Panc1 (cell line): ENCODE measurements around the gene KCNQ1. TPM values are rescaled to one million over a fixed set of nuclear protein-coding genes. Genes with fewer than 3 reads are reported as not detected.

Source experiments
- ATAC-seq: fragments of 200-7000 bp; cut with Tn5 transposase; 2 replicates; pipeline ENCODE4 v1.9.1; 2020; ENCODE audit warnings: mild to moderate bottlenecking, moderate library complexity
- BruUV-seq: library from RNA; stranded (reverse); fragments of 400-500 nt; replicated peaks from 2 replicates; lab custom pipeline; 2021; lab: Mats Ljungman, UMichigan
- CTCF ChIA-PET: fragments of 300-600 bp; sonication (Branson Sonifier 250); formaldehyde crosslinking; loops from one replicate; lab custom pipeline; 2022; ENCODE audit warnings: antibody characterized with exemption; lab: Charles Lee
- POLR2A ChIA-PET: fragments of 300-600 bp; sonication (Branson Sonifier 250); formaldehyde crosslinking; loops from one replicate; lab custom pipeline; 2022; ENCODE audit warnings: antibody characterized with exemption; lab: Charles Lee
- DNase-seq: peaks from one replicate; pipeline ENCODE4 v3.0.0-alpha.2; 2010; ENCODE audit warnings: low read depth, low spot score
- H3K27ac ChIP-seq: 2 replicates; pipeline ENCODE4 v1.5.1; 2011; ENCODE audit warnings: mild to moderate bottlenecking, low read length, inconsistent platforms
- H3K27me3 ChIP-seq: fragments of 200-500 bp; sonication (Bioruptor generic); 2 replicates; pipeline ENCODE4 v1.6.0; 2014; ENCODE audit warnings: low read length, inconsistent platforms; ENCODE audit not compliant: control insufficient read depth, insufficient read depth
- H3K36me3 ChIP-seq: fragments of 200-500 bp; sonication (Bioruptor generic); 2 replicates; pipeline ENCODE4 v1.5.1; 2014; ENCODE audit warnings: inconsistent platforms, mild to moderate bottlenecking, low read length, moderate library complexity; ENCODE audit not compliant: control insufficient read depth, insufficient read depth
- H3K4me1 ChIP-seq: 2 replicates; pipeline ENCODE4 v1.5.1; 2011; ENCODE audit warnings: inconsistent platforms, mild to moderate bottlenecking, low read length, moderate library complexity; ENCODE audit not compliant: control insufficient read depth, insufficient read depth
- H3K4me3 ChIP-seq, 2 experiments: 2 replicates each; pipeline ENCODE4 v1.5.1; 2011 to 2012; ENCODE audit warnings: low read depth in 2 of 2, low read length in 2 of 2, mild to moderate bottlenecking in 2 of 2, inconsistent platforms in 1 of 2, moderate library complexity in 1 of 2
- H3K9me3 ChIP-seq: fragments of 200-500 bp; sonication (Bioruptor generic); 2 replicates; pipeline ENCODE4 v1.5.1; 2014; ENCODE audit warnings: low read depth, mild to moderate bottlenecking, inconsistent platforms, low read length, moderate library complexity; ENCODE audit not compliant: control insufficient read depth, insufficient read depth
- CTCF ChIP-seq: fragments of 450-650 bp; IDR thresholded peaks from 2 replicates; pipeline ENCODE4 v1.5.1; 2017; ENCODE audit warnings: mild to moderate bottlenecking
- POLR2AphosphoS5 ChIP-seq: IDR thresholded peaks from 2 replicates; pipeline ENCODE4 v1.6.1; 2012; ENCODE audit warnings: mild to moderate bottlenecking, low read depth, low read length, moderate library complexity
- REST ChIP-seq, 2 experiments: IDR thresholded peaks; 2 replicates each; pipeline ENCODE4 v1.6.1; 2011 to 2012; ENCODE audit warnings: low read depth in 2 of 2, control low read depth in 1 of 2, low read length in 1 of 2, mild to moderate bottlenecking in 1 of 2, moderate library complexity in 1 of 2; ENCODE audit not compliant: insufficient read depth in 1 of 2
- SIN3A ChIP-seq: IDR thresholded peaks from 2 replicates; pipeline ENCODE4 v1.6.1; 2012; ENCODE audit warnings: low read depth, mild to moderate bottlenecking, low read length, moderate library complexity, borderline replicate concordance; ENCODE audit not compliant: insufficient read depth
- TCF7L2 ChIP-seq: IDR thresholded peaks from 2 replicates; pipeline ENCODE4 v1.6.1; 2011; ENCODE audit warnings: mild to moderate bottlenecking, low read depth, low read length, inconsistent platforms
- in situ Hi-C: cut with HindIII; loops from 2 replicates; pipeline ENCODE4 v1.10.0; 2016; ENCODE audit warnings: low sequenced_read_pairs, low pct_unique_long_range_greater_than_20kb
- intact Hi-C: fragments of 100-400 bp; cut with micrococcal nuclease; formaldehyde crosslinking; loops from one replicate; pipeline ENCODE4 v1.10.0; 2022; ENCODE audit not compliant: unreplicated experiment
- total RNA-seq: library from RNA; stranded (reverse); gene quantifications from one replicate; pipeline ENCODE4 v1.2.1, GENCODE V29; 2021; ENCODE audit not compliant: unreplicated experiment

Gene KCNQ1
- total RNA-seq, 1 experiment from 2014 or later: 1.0 TPM

- no peaks in the 10 kb centered on the region for H3K27me3 ChIP-seq
- no peak overlapping the region for H3K4me3 ChIP-seq
- ATAC-seq (no peak), DNase-seq (no peak)
- H3K36me3 ChIP-seq: no peaks in the 10 kb centered on the region
- ChIA-PET POLR2A (no interaction called here), CTCF (no interaction called here)
- BruUV-seq: no TSS peak
- no peak overlapping the region for H3K27ac ChIP-seq
- no peaks in the 10 kb centered on the region for H3K4me1 ChIP-seq
- intact Hi-C loops (no loop called here), in situ Hi-C loops (no loop called here)
- H3K9me3 ChIP-seq: no peaks in the 10 kb centered on the region
- TF ChIP-seq SIN3A: no peak
- TF ChIP-seq POLR2AphosphoS5: no peak
- no peak for TF ChIP-seq CTCF
- TF ChIP-seq REST (IDR thresholded peaks at IDR 0.05; ENCODE audit: insufficient read depth in 1 of 2, low read depth in 2 of 2, low read length in 1 of 2): no peak
- TF ChIP-seq TCF7L2: no peak
Measured at GRCh38 chr11:2752923-2753322, 308.1 kb downstream of the KCNQ1 start.

DNA sequence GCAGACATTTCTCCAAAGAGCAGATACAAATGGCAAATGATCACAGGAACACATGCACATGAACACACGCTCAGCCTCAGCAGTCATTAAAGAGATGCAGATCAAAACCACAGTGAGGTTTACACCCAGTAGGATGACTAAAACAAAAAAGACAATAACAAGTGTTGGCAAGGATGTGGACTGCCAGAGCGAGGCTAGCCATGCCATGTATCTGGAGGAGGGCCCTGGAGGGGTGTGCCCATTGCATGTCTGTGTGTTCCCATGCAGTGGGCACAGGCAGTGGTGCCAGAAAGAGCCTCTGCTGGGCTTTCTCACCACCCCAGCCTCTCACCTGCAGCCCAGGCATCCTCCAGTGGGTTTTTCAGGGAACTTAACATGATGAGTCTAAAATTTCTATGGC is 309.2 kb downstream of the KCNQ1 start:
- no peak overlapping the region for H3K4me3 ChIP-seq
- in situ Hi-C loops: no loop called here
- POLR2A ChIA-PET: no interaction called here
- intact Hi-C loops: no loop called here
- TF ChIP-seq CTCF (no peak), REST (IDR thresholded peaks at IDR 0.05; ENCODE audit: insufficient read depth in 1 of 2, low read depth in 2 of 2, low read length in 1 of 2) (no peak), TCF7L2 (no peak), SIN3A (no peak), POLR2AphosphoS5 (no peak)
- H3K36me3 ChIP-seq: no peaks in the 10 kb centered on the region
- no peak overlapping the region for H3K27ac ChIP-seq
- no peaks in the 10 kb centered on the region for H3K4me1 ChIP-seq
- H3K9me3 ChIP-seq: no peaks in the 10 kb centered on the region
- DNase-seq: no peak
- CTCF ChIA-PET: no interaction called here
- BruUV-seq: no TSS peak
- no peak for ATAC-seq
- no peaks in the 10 kb centered on the region for H3K27me3 ChIP-seq
